MCF 10A (cell line): ENCODE data around the gene MTREX. TPM values are rescaled to one million over a fixed set of nuclear protein-coding genes. Genes with fewer than 3 reads are reported as not detected.

Source experiments
- BruUV-seq: library from RNA; stranded (reverse); fragments of 400-500 nt; replicated peaks from 2 replicates; lab custom pipeline; 2021; lab: Mats Ljungman, UMichigan
- CTCF ChIA-PET: fragments of 300-600 bp; sonication (Branson Sonifier 250); formaldehyde crosslinking; extraction: SDS; loops from one replicate; lab custom pipeline; 2021; ENCODE audit warnings: antibody characterized with exemption, inconsistent platforms; lab: Yijun Ruan, JAX
- POLR2A ChIA-PET: fragments of 300-600, 350-650 bp; sonication (Branson Sonifier 250); formaldehyde crosslinking; extraction: SDS; loops from one replicate; lab custom pipeline; 2020; ENCODE audit warnings: antibody characterized with exemption, inconsistent platforms; lab: Yijun Ruan, JAX
- DNase-seq: peaks from one replicate; pipeline ENCODE4 v3.0.0-alpha.2; 2018; ENCODE audit not compliant: unreplicated experiment
- H3K27ac Mint-ChIP-seq: one replicate; pipeline ENCODE4 v1.8.0; 2022; ENCODE audit warnings: mild to moderate bottlenecking, low read depth, mixed read lengths; ENCODE audit not compliant: unreplicated experiment
- H3K27me3 Mint-ChIP-seq: one replicate; pipeline ENCODE4 v1.8.0; 2022; ENCODE audit warnings: mixed read lengths; ENCODE audit not compliant: insufficient read depth, unreplicated experiment
- H3K36me3 Mint-ChIP-seq: one replicate; pipeline ENCODE4 v1.8.0; 2022; ENCODE audit warnings: mild to moderate bottlenecking, moderate library complexity, mixed read lengths; ENCODE audit not compliant: insufficient read depth, unreplicated experiment
- H3K4me1 Mint-ChIP-seq: one replicate; pipeline ENCODE4 v1.8.0; 2022; ENCODE audit warnings: mixed read lengths; ENCODE audit not compliant: insufficient read depth, unreplicated experiment
- H3K4me3 Mint-ChIP-seq: one replicate; pipeline ENCODE4 v1.8.0; 2022; ENCODE audit warnings: mild to moderate bottlenecking, moderate library complexity, mixed read lengths; ENCODE audit not compliant: unreplicated experiment
- H3K9me3 Mint-ChIP-seq: one replicate; pipeline ENCODE4 v1.8.0; 2022; ENCODE audit warnings: mixed read lengths; ENCODE audit not compliant: unreplicated experiment
- intact Hi-C: fragments of 100-400 bp; cut with micrococcal nuclease; formaldehyde crosslinking; loops from 2 replicates; pipeline ENCODE4 v1.14.1; 2022
- total RNA-seq: library from RNA; stranded (reverse); gene quantifications from 2 replicates; pipeline ENCODE4 v1.2.3, GENCODE V29; 2022
- TF ChIP-seq, protein P1 (sequence below): fragments of 200-600 bp; IDR thresholded peaks from one replicate; pipeline ENCODE4 v1.8.0; 2022; ENCODE audit warnings: antibody characterized with exemption, mild to moderate bottlenecking; ENCODE audit not compliant: unreplicated experiment

Gene MTREX
- total RNA-seq, 1 experiment from 2014 or later: 118 TPM

DNA sequence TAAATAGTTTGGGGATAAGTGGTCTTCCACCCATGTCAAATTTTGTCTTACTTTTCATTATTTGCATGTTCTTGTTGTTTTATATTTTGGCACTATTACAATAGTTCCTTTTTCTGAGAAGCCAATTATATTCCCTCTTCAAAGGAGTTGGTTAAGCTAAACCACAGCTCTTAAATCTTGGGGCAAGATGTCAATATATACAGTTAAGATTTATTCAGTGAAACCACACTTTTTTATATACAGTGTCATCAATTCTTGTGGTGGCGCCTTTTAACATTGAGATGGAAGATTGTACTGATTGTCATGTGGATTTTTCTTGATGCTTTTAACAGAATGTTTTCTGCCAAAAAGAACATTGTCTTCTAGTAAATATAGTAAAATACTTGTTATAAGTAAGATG, 104.1 kb downstream of the MTREX start:
- Mint-ChIP-seq H3K4me3 (no peak overlapping the region), H3K4me1 (no peaks in the 10 kb centered on the region), H3K36me3 (peaks cover 39% of the 10 kb centered on the region), H3K9me3 (no peaks in the 10 kb centered on the region), H3K27me3 (no peaks in the 10 kb centered on the region), H3K27ac (no peak overlapping the region)
- TF ChIP-seq, protein P1, sequence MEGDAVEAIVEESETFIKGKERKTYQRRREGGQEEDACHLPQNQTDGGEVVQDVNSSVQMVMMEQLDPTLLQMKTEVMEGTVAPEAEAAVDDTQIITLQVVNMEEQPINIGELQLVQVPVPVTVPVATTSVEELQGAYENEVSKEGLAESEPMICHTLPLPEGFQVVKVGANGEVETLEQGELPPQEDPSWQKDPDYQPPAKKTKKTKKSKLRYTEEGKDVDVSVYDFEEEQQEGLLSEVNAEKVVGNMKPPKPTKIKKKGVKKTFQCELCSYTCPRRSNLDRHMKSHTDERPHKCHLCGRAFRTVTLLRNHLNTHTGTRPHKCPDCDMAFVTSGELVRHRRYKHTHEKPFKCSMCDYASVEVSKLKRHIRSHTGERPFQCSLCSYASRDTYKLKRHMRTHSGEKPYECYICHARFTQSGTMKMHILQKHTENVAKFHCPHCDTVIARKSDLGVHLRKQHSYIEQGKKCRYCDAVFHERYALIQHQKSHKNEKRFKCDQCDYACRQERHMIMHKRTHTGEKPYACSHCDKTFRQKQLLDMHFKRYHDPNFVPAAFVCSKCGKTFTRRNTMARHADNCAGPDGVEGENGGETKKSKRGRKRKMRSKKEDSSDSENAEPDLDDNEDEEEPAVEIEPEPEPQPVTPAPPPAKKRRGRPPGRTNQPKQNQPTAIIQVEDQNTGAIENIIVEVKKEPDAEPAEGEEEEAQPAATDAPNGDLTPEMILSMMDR: no peak
- ChIA-PET CTCF (interaction anchor here (0.5 kb wide), 1 partner anchor 381 kb away, joined by 3 read pairs; no protein-coding TSS in a partner anchor), POLR2A (no interaction called here)
- DNase-seq: no peak
- intact Hi-C loops: no loop called here
- no TSS peak for BruUV-seq

DNA sequence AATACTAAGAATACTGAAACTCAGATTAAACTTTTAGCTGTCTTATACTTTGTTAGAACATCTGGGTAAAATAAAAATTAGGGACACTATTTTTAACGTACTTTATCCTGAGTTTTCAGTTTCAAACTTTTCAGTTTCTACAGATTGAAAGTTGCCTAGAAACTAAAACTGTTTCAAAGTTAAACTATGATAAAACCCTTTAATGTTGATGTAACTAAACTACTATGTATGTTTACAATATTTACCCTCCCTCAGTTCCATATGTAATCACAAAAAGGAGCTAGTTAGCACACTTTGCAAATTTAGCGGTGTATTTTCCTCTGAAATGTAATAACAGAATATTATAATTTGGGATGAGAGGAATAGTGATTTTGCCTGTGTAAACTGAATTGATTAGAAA, 105.9 kb downstream of the MTREX start:
- CTCF ChIA-PET: interaction anchor here (0.6 to 1.6 kb wide), 4 partner anchors 115 to 281 kb away, joined by 3 to 7 read pairs (median 3); no protein-coding TSS in a partner anchor
- POLR2A ChIA-PET: interaction anchor here (0.6 to 1.1 kb wide), 5 partner anchors 9 to 178 kb away, joined by 3 read pairs; partner anchors contain the start of genes DHX29 and MTREX
- peaks cover 40% of the 10 kb centered on the region for H3K36me3 Mint-ChIP-seq
- TF ChIP-seq, protein P1: no peak
- DNase-seq: no peak
- no peak overlapping the region for H3K27ac Mint-ChIP-seq
- no peak overlapping the region for H3K4me3 Mint-ChIP-seq
- BruUV-seq: no TSS peak
- no peaks in the 10 kb centered on the region for H3K9me3 Mint-ChIP-seq
- intact Hi-C loops: no loop called here
- H3K27me3 Mint-ChIP-seq: no peaks in the 10 kb centered on the region
- no peaks in the 10 kb centered on the region for H3K4me1 Mint-ChIP-seq

DNA sequence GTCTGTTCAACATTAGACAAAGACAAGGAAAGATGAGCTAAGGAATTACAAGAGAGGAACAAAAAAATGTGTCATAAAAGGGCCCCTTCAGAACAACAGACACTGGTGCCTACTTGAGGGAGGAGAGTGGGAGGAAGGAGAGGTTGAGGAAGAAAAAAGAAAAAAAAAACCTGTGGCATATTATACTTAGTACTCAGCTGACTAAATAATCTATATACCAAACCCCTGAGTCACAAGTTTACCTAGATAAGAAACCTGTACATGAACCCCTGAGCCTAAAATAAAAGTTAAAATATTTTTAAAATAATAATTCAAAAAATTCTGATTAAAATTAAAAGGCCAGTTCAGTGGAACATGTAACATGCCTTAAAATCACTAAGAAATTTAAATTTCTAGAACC, 107.3 kb downstream of the MTREX start:
- no peak for DNase-seq
- POLR2A ChIA-PET: no interaction called here
- Mint-ChIP-seq H3K4me1 (no peaks in the 10 kb centered on the region), H3K27ac (peak overlapping the region; percentile 85), H3K9me3 (no peaks in the 10 kb centered on the region), H3K4me3 (no peak overlapping the region), H3K27me3 (no peaks in the 10 kb centered on the region), H3K36me3 (peaks cover 40% of the 10 kb centered on the region)
- CTCF ChIA-PET: interaction anchor here (0.8 to 1.6 kb wide), 3 partner anchors 116 to 277 kb away, joined by 3 to 4 read pairs (median 3); no protein-coding TSS in a partner anchor
- intact Hi-C loops: no loop called here
- no TSS peak for BruUV-seq
- TF ChIP-seq, protein P1: no peak

DNA sequence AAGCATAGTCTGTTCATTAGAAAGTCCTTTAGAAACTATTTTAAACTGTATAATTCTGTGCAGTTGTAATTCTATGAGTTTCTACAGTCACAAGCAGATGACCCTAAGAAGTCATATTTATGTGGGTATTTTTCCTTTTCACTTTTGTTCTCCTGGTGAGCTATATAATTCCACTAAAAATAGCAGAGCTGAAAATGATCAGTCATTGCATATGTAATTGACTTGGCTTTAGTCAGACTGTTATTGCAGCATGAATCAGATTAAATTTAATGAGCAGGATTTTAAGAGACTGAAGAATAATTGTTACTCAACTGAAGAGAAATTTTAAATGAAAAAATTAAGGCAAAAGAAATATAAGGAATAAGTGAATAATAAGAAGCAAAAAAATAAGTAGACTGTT, 108.5 kb downstream of the MTREX start:
- H3K9me3 Mint-ChIP-seq: no peaks in the 10 kb centered on the region
- peaks cover 49% of the 10 kb centered on the region for H3K36me3 Mint-ChIP-seq
- ChIA-PET POLR2A (no interaction called here), CTCF (interaction anchor here (0.5 kb wide), 1 partner anchor 13 kb away, joined by 3 read pairs; no protein-coding TSS in a partner anchor)
- no peak for DNase-seq
- no TSS peak for BruUV-seq
- intact Hi-C loops: no loop called here
- H3K4me3 Mint-ChIP-seq: no peak overlapping the region
- H3K27me3 Mint-ChIP-seq: no peaks in the 10 kb centered on the region
- no peaks in the 10 kb centered on the region for H3K4me1 Mint-ChIP-seq
- TF ChIP-seq, protein P1: no peak
- H3K27ac Mint-ChIP-seq: no peak overlapping the region
